A172 (cell line): ENCODE measurements around the gene ERCC3. TPM values are rescaled to one million over a fixed set of nuclear protein-coding genes. Genes with fewer than 3 reads are reported as not detected.
"Not testable (repeated sequence)": the region's sequence is repeated elsewhere in the genome, so short reads cannot be mapped to it uniquely, and the experiment has no call there.

Experiments
- DNase-seq: peaks from one replicate; pipeline ENCODE4 v3.0.0-alpha.2; 2015; ENCODE audit warnings: low spot score
- total RNA-seq: library from RNA; depleted of rRNA; stranded (reverse); fragments of >200 nt; shearing (Covaris generic); gene quantifications from 2 replicates; pipeline ENCODE4 v1.2.3, GENCODE V29; 2014; rRNA removed

ERCC3 gene
- total RNA-seq, 1 experiment from 2014 or later = 42.1 TPM

DNA sequence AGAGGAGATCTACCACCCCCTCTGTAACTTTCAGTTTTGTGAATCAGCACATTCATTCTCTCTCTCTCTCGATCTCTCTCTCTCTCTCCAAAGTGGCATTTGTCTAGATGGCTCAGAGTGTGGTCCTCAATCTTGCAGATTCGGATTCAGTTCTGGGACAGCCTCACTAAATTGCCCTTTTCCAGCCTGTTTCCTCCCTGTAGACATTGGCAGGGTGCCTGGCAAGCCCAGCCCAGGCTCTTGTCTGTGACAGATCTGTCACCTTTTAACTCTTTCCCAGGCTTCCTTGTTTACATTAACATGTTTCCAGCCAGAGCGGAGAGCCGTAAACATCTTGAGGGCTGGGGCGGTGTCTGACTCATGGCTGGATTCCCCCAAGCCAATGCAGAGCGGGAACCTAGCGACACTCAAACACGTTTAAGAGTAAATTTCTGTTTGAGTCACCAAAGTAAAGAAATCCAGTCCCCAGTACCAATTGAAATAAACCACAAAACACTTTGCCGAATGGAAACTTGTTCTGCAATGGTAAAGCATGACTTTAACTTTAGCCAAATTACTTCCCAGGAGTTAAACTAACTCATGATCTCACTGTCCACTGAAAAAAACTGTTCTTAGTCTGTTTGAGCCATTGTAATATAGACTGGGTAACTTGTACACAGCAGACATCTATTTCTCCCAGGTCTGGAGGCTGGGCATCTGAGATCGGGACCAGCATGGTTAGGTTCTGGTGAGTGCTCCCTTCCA lies 67.3 kb downstream of the ERCC3 start:
- peak; percentile 96 for DNase-seq

DNA sequence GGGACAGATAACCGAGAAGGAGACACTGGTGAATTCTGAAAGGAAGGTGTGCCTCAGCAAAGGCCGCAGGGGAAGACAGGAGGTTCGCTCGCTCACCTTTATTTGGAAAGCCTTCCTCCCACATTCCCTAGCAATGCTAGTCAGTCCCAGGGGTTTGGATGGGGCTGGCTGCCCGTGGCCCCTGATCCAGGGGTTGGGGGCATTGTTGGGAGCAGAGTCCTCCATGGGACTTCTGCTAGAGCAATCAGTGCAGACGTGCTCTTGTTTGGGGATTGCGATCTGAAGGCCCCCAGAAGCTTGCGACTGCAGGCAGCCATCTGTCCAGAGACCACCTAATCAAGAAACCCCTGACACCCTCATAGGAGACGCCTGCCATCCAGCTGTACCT lies 67.8 kb downstream of the ERCC3 start:
- no peak for DNase-seq

DNA sequence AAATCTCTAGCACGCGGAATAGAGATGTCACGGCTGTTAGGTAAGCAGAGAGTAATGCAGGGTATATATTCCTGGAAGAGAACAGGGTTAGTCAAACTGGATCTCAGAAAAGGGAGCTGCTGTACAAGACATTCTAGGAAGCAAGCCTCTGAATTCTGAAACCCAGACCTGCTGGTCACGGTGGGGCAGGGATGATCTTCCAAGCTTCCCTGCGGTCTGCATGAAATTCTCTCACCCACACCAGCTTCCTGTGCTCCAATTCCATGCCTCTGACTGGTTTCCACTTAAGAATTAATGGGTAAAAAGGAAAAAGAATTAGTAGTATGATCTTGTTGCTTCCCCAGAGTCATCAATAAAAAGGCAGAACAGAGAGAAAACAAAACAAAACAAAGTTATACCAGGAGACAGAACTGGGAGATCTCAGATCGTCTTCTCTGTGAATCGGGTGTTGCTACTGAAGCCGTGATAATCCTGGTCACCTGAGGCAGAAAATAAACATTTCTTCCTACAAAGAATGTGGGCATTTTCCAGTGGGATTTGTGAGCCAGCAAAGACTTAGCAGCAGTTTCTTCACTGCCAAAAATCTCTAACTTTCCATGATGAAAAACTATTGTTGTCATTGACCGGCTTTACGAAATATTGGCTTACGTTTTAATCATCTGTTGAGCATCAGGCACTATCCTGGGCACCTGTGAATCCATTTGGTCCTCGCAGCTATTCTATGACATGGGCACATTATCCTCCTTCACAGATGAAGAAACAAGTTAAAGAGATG lies 68.6 kb downstream of the ERCC3 start:
- DNase-seq = peak; percentile 60

DNA sequence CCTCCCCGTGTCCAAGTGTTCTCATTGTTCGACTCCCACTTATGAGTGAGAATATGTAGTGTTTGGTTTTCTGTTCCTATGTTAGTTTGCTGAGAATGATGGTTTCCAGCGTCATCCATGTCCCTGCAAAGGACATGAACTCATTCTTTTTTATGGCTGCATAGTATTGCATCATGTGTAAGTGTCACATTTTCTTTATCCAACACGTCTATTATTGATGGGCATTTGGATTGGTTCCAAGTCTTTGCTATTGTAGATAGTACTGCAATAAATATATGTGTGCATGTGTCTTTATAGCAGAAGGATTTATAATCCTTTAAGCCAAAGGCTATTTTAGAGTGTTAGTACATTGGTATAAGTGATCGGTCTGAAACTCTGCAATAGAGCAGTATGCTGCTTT lies 69.8 kb downstream of the ERCC3 start:
- DNase-seq = not testable (repeated sequence)

DNA sequence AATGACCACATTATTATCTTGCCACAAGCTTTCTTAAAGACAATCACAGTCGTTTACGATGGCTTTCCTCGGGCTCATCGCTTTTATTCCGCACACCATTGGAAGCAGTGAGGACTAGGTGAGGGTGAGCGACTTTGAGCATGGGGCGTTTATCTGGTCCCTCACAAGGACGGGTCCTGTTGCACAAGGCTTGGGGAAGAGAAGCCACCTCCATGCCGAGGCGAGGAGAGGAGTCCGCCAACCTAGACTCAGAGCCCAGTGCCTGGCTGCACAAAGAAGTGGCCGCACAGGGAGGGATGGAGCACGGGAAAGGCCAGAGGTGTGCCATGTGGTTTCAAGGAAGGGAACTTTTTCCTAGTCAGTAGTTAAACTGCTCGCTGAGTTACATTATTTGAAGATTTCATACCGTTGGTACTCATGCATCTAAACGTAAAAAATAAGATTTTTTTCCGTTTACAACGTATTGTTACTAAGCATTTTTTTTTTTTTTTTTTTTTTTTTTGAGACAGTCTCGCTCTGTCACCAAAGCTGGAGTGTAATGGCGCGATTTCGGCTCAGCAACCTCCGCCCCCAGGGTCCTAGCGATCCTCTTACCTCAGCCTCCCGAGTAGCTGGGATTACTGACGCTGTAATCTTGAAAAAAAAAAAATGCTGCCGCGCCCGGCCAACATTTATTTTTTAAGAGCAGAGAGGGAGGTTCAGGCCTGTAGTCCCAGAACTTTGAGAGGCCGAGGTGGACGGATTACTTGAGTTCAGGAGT lies 73.0 kb downstream of the ERCC3 start:
- DNase-seq = no peak

DNA sequence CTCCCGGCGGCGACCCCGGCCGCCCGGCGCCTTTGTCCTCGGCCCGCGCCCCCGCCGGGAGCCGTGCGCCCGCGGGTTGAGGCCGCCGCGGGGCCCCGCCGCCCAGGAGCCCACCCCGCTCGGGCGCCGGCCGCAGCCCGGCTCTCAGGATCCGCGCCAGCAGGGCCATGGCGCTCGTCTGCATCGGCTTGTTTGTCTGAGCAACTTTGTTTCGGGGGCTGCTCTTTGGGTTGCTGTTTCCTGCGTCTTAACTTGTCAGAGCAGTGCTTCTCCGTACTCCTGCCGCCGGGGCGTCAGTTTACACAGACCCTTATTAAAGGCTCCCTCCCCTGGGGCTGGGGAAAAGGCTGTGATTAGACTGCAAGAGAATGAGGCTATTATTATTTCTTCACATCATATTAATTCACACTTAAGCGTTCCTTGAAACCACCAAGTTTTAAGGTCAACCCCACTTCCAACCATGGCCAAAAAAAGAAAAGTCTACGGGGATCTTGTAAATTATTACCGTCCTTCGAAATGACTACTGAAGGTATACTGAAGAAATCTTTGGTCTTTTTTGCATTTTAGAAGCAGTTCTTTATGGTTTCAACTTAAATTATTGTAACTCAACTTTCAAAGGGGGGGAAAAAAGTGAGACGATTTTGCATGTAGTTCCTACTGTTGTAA lies 73.7 kb downstream of the ERCC3 start, which contains the start of gene CYP27C1:
Gene CYP27C1 (minus strand): TSS at position 198 of the 666 bp plus-strand sequence. CDS start 29 bp downstream, at position 169.
- peak; percentile 17 for DNase-seq

DNA sequence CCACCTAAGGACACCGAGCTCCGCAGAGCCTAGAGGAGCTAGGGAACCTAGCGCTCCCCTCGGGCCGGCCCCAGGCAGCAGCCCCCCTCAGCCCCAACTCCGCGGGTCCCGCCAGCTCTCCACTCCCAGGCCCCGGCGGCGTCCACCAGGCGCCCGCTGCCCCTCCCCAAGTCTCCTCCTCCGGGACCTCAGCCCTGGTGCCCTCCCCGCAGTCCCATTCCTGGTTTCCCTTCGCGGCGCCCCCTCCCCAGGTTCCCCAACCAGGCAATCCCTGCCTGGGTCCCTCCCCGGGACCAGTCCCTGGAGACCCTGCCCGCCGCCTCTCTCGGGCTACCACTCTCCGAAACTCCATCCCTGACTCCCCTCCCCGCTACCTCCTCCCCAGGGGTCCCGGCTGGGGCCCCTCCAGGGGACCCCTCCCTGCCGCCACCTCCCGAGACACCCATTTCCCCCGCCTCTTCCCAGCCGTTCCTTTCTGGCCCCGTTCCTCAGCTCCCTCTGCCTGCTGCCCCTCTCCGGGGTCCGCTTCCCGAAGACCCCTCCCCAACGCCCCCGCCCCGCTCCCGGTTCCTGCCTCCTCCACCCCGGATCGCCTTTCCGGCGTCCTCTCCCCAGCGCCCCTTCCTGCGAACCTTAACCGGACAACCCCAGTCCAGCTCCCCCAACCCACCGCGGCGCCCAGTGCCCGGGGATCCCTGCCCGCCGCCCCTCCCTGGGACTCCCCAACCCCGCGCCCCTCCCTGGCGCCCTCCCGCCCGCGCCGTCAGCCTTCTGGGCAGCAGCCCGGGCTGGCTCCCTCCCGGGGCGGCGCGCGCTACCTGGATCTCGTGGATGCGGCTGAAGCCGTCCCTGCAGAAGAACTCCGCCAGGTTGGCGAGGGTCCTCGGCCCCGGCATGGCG lies 74.5 kb downstream of the ERCC3 start:
- no peak for DNase-seq

DNA sequence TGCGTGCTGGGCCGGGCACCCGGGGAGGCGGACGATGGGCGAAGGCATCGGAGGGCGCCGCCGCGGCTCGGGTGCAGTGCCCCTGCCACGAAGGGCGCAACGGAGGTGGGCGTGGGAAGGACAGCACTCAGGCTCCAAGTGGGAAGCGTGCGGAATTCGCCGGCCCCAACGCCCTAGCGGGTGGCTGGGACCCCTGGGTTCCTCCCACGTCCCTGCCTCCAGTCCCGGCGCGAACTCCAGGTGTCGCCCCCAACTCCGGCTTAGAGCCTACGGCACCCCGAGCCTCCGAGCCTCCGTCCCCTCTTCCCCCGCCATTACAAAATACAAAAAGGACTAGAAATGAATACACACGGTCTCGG lies 75.2 kb downstream of the ERCC3 start:
- DNase-seq = no peak

DNA sequence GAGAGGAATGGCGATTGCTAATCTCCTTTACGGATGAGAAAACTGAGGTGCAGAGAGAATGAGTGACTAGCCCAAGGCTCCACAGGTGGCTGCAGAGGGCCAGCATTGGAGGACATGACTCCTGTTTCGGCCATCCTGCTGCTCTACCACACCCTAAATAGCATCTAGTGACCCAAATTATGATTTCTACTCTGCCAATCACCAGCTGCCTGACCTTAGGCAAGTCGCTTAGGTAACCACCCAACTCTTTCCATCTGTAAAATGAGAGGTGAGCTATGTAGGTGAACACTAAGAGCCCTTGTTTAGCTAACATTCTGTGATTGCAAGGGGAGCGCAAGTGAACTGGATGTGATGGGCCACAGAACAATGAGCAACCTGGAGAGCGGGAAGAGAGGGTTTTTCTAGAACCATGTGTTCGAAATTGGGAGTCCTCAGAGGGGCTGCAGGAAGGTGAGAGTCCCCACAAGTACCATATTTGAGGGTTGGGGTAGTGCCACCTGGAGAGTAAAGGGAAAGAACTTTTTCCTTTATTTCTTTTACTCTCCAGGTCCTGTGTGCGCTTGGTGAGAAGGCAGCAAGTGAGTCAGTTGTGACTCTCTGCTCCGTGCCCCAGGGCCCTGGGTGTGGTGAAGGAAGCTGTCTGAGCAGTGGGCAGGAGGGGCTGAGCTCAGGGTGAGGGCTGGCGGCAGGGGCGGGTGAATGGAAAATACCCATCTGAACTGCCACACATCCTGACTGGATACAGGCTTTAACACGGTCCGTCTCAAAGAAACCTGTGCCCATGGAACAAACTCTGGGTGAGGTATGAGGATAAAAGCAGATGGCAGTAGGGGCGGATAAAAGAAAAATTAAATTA lies 76.2 kb downstream of the ERCC3 start:
- peak; percentile 92 for DNase-seq

DNA sequence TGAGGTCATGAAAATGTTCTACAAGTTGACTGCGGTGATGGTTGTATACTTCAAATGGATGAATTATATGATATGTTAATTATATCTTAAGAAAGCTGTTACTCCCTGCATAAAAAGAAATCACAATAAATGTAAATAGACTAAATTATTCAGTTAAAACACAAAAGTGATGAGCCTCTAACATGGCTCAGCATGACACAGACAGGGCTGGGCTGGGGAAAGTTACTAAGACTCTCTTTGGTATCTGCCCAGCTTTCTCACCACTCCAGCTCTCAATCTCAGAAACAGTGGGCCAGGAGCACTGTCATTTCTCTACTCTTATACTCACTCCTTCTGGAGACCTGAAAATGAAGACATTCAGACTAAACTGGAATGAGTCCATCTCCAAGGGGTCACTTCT lies 77.4 kb downstream of the ERCC3 start:
- no peak for DNase-seq

DNA sequence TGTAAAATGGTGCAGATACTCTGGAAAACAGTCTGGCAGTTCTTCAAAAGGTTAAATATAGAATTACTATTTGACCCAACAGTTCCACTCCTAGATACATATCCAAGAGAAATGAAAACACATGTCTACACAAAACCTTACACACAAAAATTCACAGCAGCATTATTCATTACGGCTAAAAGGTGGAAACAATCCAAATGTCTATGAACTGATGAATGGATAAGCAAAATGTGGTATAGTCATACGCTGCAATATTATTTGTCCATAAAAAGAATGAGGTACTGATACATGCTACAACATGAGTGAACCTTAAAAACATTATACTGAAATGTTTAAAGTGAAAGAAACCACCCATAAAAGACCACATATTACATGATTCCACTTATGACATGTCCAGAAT lies 77.8 kb downstream of the ERCC3 start:
- no peak for DNase-seq

DNA sequence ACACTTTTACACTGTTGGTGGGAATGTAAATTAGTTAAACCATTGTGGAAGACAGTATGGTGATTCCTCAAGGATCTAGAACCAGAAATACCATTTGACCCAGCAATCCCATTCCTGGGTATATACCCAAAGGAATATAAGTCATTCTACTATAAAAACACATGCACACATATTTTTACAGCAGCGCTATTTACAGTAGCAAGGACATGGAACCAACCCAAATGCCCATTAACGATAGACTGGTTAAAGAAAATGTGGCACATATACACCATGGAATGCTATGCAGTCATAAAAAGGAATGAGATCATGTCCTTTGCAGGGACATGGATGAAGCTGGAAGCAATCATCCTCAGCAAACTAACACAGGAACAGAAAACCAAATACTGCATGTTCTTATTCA lies 79.7 kb downstream of the ERCC3 start:
- not testable (repeated sequence) for DNase-seq

DNA sequence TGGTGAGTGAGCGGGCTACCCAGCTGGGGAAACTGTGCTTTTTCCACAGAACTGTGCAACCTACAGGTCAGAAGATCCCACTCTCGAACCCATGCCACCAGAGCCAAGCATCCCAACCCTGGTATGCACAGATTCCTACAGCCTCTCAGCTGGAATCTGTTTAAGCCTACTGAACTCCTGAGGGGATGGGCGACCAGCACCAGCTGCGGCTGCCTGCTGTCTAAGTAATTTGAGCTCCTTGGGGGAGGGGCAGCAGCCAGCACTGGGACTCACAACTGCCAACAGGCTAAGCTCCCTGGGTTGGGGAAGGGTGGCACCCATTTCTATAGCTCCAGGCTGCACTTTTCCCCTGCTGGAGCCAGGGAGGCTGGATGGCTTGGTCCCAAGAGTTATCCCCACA lies 85.6 kb downstream of the ERCC3 start:
- DNase-seq = peak; percentile 58

Other genes starting within 250 kb of the ERCC3 start
- 114 and 117 TPM in 2 replicates for gene BIN1, start 187.0 kb downstream of the ERCC3 start, total RNA-seq
- 1.1 and 3.0 TPM in 2 replicates for gene CYP27C1, start 73.8 kb downstream of the ERCC3 start, total RNA-seq
- gene MAP3K2, start 93.8 kb upstream of the ERCC3 start, total RNA-seq = 43.3 and 47.5 TPM in 2 replicates
- 2.7 and 2.8 TPM in 2 replicates for gene PROC, start 124.3 kb upstream of the ERCC3 start, total RNA-seq
- 56.2 and 72.9 TPM in 2 replicates for gene IWS1, start 232.3 kb upstream of the ERCC3 start, total RNA-seq
- gene MYO7B, start 241.5 kb upstream of the ERCC3 start, total RNA-seq = 1.6 and 6.1 TPM in 2 replicates